Renal cortical epithelial cell (primary cell): ENCODE data around the gene PARP1. TPM values are rescaled to one million over a fixed set of nuclear protein-coding genes. Genes with fewer than 3 reads are reported as not detected.
A peak's percentile ranks its signal among the peaks of the same experiment; 100 is the strongest.
"Not testable (repeated sequence)": the region's sequence is repeated elsewhere in the genome, so short reads cannot be mapped to it uniquely, and the experiment has no call there.

Source experiments
- DNase-seq: peaks from one replicate; pipeline ENCODE4 v3.0.0-alpha.2; 2011; ENCODE audit warnings: low read depth
- total RNA-seq: library from RNA; depleted of rRNA; stranded (reverse); fragments of >200 nt; gene quantifications from 2 replicates; pipeline ENCODE4 v1.2.3, GENCODE V29; 2014

Gene PARP1
- total RNA-seq, 1 donor from 2014 or later: 127 TPM

DNA sequence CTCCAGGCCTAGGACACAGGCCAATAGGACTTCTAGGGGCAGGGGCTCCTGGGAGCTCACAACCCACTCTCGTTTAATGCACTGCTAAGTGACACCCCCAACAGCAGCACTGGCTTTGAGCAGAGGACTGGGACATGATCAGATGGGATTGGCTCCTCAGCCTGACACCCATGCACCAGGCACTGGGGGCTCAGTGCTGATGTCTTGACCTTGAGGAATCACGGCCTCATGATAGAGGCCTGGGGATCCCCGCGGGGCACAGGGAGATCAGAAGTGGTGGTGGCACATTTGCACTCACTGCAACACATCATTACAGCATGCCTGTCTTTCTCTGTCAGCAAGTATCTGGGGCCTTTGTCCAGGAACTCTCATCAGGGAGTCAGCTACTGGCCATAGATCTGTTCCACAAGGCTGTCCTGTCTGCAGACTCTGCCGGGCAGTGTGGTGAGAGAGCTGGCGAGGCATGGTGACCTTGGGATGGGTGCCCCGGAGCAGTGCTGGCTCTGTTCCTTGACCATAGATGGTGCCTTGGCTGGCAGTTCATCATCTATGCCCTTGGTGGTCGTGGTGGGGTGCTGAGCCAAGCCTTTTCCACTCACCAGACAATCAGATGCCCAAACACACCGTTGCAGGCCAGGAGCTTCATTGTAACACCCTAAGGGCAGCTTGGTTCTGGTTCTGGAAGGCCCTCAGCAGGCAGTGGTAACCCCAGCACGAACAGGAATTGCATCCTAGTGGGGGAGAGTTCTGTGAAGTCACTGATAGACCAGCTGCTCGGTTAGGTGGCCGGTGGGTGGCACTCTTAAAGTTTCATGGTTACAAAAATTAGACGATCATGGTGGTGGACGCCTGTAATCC is 22.2 kb upstream of the PARP1 start:
- DNase-seq: no peak

DNA sequence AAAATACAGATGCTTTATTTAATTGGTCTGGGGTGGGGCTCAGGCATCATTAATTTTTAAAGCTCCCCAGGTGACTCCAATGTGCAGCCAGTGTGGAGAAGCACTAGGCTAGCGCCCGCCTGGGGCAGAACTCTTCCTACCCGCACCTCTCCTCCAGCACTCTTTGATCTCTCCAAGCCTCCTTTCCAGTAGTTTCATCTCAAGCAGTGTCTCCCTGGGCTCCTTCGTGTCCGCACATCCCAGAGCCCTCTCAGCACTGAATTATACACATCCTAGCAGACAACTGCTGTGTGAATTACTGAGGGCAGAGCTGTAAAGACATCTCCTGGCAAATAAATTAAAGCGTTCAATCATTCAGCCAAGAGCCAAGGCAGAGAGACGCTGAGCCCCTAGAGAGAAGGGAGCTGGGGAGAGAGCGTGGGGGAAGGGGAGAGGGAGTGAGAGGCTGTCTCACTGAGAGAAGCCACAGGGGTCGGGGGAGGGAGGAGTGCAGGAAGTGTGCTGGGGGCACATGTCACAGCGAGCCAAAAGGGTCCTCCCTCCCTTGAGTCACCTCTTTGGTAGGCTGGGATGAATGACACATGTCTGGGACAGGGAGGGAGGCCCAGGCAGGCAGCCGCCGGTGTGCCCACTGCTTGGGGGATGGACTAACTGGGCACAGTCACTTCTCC is 21.0 kb upstream of the PARP1 start:
- DNase-seq: no peak

DNA sequence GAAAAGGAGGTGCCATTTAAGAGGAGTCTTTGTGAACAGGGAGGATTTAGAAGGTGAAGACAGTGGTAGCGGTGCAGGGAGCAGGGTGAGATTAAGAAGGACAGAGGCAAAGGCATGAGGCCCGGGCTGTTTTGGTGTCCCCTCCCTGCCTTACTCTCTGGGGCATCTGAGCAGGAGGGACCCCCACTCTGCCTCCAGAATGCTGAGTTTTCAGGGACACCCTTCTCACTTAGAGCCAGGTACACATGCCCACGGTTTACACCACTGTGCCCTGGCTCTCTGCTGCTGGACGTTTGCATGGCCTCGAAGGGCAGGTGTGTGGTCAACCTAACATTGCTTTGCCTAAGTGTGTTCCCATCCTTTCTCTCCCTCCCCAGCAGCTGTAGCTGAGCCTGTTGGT is 20.5 kb upstream of the PARP1 start:
- DNase-seq: no peak

DNA sequence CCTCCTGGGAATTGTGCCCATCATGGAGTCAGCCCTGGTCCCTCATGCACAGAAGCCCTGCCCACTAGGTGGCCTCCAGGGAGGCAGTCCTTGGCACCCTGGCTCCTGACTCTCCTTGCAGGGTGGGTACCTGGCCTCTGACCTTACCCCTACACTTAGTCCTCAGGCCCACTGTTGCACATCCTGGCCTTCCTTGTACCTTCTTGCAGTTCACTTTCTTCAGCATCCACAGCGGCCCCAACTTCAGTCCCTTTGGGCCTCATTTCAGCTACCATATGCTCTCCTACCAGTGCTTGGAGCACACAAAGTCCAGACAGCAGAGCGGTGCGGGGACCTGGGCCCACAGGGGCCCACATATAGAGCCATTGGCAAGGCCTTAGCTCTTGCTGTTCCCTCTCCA is 19.2 kb upstream of the PARP1 start:
- DNase-seq: no peak

DNA sequence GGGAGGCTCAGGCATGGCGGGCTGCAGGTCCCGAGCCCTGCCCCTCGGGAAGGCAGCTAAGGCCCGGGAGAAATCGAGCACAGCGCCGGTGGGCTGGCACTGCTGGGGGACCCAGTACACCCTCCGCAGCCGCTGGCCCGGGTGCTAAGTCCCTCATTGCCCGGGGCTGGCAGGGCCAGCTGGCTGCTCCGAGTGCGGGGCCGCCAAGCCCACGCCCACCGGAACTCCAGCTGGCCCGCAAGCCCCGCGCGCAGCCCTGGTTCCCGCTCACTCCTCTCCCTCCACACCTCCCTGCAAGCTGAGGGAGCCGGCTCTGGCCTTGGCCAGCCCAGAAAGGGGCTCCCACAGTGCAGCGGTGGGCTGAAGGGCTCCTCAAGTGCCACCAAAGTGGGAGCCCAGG is 18.5 kb upstream of the PARP1 start:
- DNase-seq: not testable (repeated sequence)

DNA sequence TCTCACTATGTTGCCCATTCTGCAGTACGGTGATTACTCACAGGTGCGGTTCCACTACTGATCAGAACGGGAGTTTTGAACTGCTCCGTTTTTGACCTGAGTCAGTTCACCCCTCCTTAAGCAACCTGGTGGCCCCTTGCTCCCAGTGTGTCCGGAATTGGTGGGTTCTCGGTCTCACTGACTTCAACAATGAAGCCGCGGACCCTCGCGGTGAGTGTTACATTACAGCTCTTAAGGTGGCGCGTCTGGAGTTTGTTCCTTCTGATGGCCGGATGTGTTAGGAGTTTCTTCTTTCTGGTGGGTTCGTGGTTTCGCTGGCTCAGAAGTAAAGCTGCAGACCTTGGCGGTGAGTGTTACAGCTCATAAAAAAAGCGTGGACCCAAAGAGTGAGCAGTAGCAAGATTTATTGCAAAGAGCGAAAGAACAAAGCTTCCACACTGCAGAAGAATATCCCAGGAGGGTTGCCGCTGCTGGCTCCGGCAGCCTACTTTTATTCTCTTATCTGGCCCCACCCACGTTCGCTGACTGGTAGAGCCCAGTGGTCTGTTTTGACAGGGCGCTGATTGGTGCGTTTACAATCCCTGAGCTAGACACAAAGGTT is 17.6 kb upstream of the PARP1 start:
- DNase-seq: no peak

DNA sequence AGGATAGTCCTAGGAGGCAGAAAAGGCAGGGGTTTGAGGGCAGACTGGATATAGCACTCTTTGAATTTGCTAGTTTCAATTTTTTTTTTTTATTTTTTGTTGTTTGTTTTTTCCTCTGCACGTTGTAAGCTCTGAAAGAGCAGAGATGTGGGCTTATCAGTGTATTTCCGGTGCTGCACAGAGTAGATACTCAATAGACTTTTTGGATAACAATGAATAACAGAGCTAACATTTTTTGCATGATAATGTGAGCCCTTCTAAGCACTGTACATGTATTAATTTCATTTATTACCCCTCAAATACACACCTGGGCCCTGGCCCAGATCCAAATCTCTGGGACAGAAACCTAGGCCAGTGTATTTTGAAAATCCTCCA is 17.1 kb upstream of the PARP1 start:
- DNase-seq: no peak

DNA sequence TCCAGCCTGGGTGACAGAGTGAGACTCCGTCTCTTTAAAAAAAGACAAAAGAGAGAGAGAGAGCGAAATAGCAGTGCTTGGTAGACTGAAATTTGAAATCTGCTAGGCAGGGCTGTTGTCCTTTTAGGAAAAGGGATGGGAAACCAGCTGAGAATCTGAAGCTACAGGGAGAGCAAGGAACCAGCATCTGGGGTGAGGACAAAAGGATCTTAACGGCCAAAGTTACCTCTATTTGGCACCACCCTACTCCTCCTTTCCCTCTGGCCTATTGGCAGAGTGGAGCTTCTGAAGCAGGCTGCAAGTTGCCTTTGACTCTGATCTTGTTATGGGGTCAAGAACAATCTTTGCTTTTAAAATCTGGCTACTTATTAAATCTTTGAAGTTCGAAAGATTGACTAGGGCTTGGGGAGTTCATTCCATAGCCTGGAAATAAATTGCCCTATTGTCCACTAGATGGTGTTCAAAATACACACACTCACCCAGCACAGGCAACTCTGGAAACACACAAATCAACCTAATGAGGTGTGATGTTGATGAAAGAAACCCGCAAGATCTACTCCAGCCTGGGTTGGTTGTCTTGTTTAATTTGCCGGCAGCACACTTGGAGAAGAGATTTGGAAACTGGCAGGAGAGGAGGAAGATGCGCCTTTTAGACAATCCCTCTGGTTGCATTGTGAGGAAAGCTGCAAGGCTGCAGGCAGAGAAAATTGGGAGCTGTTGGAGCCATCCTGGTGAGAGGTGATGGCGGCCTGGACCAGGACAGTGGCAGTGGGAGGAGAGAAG is 16.5 kb upstream of the PARP1 start:
- peak; percentile 80 for DNase-seq

DNA sequence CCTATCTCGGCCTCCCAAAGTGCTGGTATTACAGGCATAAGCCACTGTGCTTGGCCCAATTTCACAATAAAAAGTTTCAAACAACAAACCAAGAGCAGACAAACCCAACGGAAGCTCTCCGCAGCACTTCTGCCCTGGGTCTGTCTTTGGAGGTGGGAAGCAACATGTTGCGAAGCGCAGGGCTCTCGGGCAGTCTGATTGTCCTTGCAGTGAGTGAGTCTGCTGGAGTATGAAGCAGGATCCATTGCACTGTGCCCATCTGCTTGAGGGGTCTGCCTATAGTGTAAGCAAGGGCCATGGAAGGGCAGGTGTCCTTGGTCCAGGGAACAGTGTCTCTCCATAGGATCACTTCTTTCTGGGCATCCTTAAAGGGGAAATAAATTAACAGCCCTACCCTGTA is 14.6 kb upstream of the PARP1 start:
- DNase-seq: no peak

DNA sequence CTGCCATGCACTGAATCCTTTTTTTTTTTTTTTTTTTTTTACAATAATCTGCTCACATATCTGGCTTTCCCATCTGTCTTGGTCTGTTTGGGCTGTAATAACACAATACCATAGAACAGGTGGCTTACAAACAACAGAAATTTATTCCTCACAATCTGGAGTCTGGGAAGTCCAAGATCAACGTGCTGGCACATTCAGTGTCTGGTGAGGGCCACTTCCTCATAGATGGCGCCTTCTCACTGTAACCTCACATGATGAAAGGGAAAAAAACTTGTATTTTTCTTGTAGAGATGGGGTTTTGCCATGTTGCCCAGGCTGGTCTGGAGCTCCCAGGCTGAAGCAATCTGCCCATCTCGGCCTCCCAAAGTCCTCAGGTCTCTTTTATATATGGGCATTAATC is 13.0 kb upstream of the PARP1 start:
- no peak for DNase-seq

DNA sequence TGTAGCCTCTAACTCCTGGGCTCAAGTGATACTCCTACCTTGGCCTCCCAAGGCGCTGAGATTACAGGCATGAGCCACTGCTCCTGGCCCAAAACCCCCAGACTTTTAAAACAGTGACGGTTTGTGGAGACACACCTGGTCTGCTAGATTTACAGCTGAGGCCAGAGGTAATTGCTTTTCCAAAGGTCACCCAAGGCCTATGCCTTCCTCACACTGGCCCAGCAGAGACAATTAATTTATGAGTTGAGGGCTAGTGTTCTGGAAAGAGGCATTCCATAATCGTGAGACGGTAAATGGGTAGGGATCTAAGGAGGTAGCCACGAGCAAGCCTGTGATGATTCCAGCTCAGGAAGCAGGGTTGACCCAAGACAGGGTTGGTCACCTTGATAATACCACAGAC is 12.4 kb upstream of the PARP1 start:
- DNase-seq: no peak

DNA sequence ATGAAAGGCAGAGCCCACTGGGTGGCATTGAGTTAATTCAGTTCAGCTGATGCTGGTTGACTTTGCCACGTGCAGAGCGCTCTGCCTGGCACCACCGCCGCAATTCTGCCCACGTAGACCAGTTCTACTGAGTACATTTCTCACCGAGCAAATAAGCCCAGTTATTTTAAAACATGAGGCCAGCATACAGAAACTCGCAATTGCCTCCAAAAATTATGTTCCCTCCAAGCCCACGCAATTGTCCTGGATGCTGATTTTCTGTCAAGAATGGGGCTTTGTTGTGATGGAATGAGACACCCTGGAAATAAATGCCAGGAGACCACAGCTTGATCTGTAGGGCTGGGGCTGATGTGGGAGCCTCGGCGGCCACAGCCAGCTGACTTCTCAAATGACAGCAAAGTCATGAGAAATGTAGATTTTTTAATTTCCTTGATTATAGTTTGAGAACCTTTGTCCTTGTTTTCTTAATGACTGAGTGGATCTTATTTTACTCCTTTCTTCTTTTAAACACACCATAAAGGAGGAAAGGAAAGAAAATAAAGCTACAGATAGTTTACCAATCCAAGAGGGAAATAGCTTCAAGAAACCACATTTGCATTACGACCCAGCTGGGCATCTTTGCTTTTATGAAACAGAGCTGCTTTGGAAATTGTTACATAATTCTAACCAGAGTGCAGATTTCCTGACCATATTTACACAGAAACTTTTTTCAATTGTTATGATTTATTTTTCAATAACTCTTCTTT is 11.6 kb upstream of the PARP1 start:
- DNase-seq: no peak

DNA sequence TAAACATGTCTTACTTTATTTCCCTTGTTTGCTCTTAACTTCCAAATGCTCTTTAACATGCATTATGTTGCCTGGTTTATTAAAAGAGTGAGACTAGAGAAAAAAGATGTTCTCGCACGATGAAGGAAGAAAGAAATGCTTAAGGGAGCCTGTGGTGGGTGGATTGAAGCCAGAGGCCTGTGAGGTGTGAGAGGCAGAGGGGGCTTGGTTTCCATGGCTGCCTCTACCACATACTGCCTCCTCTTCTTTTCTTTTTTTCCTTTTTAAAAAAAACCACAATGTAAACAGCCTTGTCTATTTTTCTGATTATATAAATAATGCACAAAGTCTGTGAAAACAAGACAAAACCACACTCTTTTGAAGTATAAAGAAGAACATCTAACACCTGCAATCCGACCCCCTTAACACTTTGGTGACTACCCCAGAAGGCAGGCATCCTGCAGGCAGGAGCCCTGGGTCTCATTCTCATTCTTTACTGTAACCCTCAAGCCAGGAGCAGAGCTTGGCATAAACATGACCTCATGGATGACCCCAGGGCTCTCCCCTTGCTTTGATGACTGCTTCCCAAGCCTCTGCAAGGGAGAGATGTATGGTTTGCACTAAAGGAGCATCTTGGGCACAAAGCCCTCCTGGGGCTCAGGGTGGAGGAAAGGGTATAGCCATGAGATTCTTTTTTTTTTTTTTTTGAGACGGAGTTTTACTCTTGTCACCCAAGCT is 10.1 kb upstream of the PARP1 start:
- no peak for DNase-seq

DNA sequence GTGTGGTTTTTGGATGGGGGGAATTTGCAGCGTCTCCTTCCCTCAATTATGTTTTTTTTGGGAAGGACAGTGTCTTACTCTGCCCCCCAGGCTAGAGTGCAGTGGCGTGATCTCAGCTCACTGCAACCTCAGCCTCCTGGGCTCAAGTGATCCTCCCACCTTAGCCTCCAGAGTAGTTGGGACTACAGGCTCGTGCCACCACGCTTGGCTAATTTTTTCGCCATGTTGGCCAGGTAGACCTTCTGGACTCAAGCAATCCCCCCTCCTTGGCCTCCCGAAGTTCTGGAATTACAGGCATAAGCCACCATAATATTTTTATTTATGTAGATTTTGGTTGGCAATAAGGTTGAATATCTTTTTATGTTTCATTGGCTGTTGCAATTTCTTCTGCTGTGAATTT is 9.5 kb upstream of the PARP1 start:
- no peak for DNase-seq

DNA sequence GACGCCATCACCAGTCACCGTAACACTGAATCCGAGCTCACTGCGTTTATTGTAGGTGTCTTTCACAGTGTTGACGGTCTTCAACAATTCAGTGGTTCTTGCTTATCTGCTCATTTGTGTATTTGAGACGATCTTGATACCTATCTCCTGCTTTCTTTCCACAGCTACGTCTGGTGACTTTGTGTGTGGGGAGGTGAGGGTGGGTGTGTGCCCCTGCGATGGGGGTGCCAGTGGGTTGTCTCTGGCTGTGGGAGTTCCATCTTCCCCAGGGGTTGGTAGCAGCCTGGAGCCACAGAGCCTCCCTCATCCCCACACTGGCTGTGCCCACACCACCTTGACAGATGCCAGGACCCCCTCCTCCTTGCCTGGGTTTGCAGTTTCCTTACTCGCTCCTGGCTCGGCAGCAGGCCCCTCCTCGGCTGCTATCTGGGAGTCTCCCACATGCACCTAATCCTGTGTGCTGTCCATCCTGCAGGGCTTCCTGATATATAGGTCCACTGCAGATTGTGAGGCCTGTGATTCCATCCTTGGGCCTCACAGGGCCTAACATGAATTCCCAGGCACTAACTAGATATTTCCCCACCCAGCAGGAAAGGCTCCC is 6.3 kb upstream of the PARP1 start:
- no peak for DNase-seq

DNA sequence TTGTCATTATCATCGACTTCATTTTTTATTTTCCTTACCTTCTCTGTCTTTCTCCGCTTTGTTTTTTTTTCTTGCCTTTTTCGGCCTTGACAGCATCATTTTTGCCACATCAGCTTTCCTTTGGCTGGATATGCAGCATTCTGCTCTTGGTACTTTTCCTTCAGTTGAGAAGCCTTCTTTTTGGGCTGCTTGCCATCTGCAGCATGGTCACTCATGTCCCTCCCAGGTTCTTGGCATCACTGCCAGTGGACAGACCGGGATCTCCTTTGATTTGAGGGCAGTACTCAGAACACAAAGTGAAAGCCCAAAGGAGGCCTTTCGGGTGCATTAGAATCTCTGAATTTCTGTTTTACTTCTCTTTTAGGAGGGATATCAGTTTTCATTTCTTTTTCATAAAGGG is 3.7 kb upstream of the PARP1 start:
- no peak for DNase-seq

DNA sequence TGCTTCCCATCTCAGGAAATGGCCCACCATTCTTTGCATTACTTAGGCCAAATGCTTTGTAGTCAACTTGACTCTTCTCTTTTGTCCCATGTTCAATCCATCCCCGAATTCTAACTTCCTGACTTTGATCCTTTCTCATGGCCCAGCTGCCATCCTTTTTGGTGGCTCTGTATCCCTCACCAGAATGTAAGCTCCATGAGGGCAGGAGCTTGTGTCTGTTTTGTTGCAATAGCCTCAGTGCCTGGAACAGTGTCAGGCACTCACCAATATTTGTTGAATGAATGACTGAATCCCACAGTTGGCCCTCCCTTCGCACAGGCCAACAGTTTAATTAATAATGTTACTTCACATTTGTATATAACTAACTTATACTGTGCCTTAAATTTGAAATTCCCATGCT is 3.1 kb upstream of the PARP1 start:
- DNase-seq: no peak

DNA sequence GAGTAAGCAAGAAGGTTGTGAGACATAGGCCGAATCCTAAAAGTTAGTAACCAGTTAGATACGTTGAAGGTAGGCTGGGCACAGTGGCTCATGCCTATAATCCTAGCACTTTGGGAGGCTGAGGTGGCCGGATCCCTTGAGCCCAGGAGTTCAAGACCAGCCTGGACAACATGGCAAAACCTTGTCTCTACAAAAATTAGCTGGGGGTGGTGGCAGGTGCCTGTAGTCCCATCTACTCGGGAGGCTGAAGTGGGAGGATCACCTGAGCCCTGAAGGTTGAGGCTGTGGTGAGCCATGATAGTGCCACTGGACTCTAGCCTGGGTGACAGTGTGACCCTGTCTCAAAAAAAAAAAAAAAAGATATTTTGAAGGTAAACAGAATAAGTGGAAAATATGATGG is 1.5 kb upstream of the PARP1 start:
- DNase-seq: no peak

DNA sequence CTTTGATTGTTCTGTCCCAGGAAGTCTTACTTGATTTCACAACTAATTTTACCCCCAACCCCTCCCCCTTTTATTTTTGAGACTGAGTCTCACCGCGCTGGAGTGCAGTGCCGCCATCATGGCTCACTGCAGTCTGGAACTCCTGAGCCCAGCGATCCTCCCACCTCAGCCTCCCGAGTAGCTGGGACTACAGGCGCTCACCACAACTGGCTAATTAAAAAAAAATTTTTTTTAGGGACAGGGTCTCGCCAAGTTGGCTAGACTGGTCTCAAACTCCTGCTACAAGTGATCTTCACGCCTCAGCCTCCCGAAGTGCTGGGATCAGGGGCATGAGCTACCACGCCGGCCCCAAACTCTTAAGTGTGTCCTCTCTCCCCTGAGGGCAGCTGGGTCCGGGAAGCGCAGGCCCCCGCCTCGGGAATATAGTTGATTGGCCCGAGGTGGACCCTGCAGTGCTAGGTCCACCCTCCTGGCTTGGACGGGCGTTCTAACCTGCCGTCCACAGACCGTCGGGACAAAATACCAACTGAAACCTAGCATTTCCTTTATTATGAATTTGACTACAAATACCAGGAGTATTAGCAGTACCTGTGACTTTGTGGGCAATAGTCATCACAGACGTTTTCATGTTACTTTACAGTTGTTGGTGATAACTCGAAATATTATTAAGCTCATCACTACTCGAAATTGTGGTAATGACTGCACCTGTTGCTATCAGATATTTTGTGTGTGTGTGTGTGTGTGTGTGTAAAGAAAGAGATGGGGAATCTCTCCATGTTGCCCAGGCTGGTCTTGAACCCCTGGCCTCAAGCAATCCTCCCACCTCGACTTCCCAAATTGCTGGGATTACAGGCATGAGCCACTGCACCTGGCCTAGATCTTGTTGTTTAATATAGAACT is 642 bp upstream of the PARP1 start:
- no peak for DNase-seq

DNA sequence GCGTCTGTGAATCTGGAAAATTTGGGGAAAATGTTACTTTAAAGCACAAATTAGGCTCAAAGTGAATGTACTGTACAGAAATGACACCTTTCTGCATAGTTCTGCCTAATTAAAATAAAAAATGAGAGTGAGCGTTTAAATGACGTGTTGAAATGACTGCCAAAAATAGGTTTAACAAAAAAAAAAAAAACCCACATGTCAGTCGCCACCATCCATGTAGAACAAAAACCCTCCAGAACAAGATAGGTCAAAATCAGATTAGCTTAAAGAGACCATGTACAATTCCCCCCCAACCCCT is 745 bp downstream of the PARP1 start:
- DNase-seq: no peak
